IMR-90 (cell line): Measurements from ENCODE around the gene RIMBP2. TPM values are rescaled to one million over a fixed set of nuclear protein-coding genes. Genes with fewer than 3 reads are reported as not detected.
A peak's percentile ranks its signal among the peaks of the same experiment; 100 is the strongest.

Source experiments
- ATAC-seq: fragments of 200-7000 bp; cut with Tn5 transposase; 2 replicates; pipeline ENCODE4 v1.9.1; 2020; ENCODE audit warnings: low read depth, mild to moderate bottlenecking, moderate library complexity
- BruUV-seq: library from RNA; stranded (reverse); fragments of 400-500 nt; replicated peaks from 2 replicates; lab custom pipeline; 2021; lab: Mats Ljungman, UMichigan
- CTCF ChIA-PET: fragments of 300-600 bp; formaldehyde crosslinking; extraction: SDS; loops from one replicate; lab custom pipeline; 2021; ENCODE audit warnings: antibody characterized with exemption; lab: Yijun Ruan, JAX
- POLR2A ChIA-PET: fragments of 300-600 bp; sonication (Branson Sonifier 250); formaldehyde crosslinking; loops from one replicate; lab custom pipeline; 2022; ENCODE audit warnings: antibody characterized with exemption; ENCODE audit not compliant: unreplicated experiment; lab: Charles Lee
- DNase-seq: peaks from one replicate; pipeline ENCODE4 v3.0.0; 2013
- H2AFZ ChIP-seq: replicated peaks from 2 replicates; pipeline ENCODE3; 2013; ENCODE audit warnings: low read length, mild to moderate bottlenecking; ENCODE audit not compliant: poor library complexity
- H2AK5ac ChIP-seq: 2 replicates; pipeline ENCODE4 v1.6.1; 2013; ENCODE audit warnings: low read depth, low read length, inconsistent platforms
- H2AK9ac ChIP-seq: replicated peaks from 2 replicates; pipeline ENCODE3; 2013; ENCODE audit warnings: mild to moderate bottlenecking, low read depth, low read length, moderate library complexity; ENCODE audit not compliant: poor library complexity
- H2BK120ac ChIP-seq: 2 replicates; pipeline ENCODE4 v1.6.1; 2013; ENCODE audit warnings: low read depth, low read length, inconsistent platforms
- H2BK15ac ChIP-seq: 3 replicates; pipeline ENCODE4 v1.6.1; 2013; ENCODE audit warnings: low read depth, low read length, inconsistent platforms
- H2BK20ac ChIP-seq: 2 replicates; pipeline ENCODE4 v1.6.1; 2013; ENCODE audit warnings: low read depth, mild to moderate bottlenecking, inconsistent platforms, low read length, moderate library complexity
- H2BK5ac ChIP-seq: 2 replicates; pipeline ENCODE4 v1.6.1; 2013; ENCODE audit warnings: mild to moderate bottlenecking, low read depth, low read length, inconsistent platforms; ENCODE audit not compliant: poor library complexity, severe bottlenecking
- H3K14ac ChIP-seq: replicated peaks from 2 replicates; pipeline ENCODE4 v1.6.1; 2013; ENCODE audit warnings: low read depth, low read length, inconsistent platforms
- H3K18ac ChIP-seq: 2 replicates; pipeline ENCODE4 v1.6.1; 2013; ENCODE audit warnings: low read depth, low read length, control low read depth
- H3K23ac ChIP-seq: 2 replicates; pipeline ENCODE4 v1.6.1; 2013; ENCODE audit warnings: low read depth, low read length, inconsistent platforms
- H3K27ac ChIP-seq: 2 replicates; pipeline ENCODE4 v1.5.1; 2013; ENCODE audit warnings: mild to moderate bottlenecking, control low read depth, low read length; ENCODE audit not compliant: insufficient read depth
- H3K27me3 ChIP-seq: 2 replicates; pipeline ENCODE4 v1.6.1; 2013; ENCODE audit warnings: low read length; ENCODE audit not compliant: control insufficient read depth, insufficient read depth
- H3K36me3 ChIP-seq: 2 replicates; pipeline ENCODE4 v1.6.1; 2013; ENCODE audit warnings: low read length, mixed read lengths; ENCODE audit not compliant: control insufficient read depth, insufficient read depth
- H3K4ac ChIP-seq: 2 replicates; pipeline ENCODE4 v1.6.1; 2013; ENCODE audit warnings: low read depth, low read length, inconsistent platforms
- H3K4me1 ChIP-seq: 2 replicates; pipeline ENCODE4 v1.6.1; 2013; ENCODE audit warnings: low read length, mixed read lengths; ENCODE audit not compliant: control insufficient read depth, insufficient read depth
- H3K4me2 ChIP-seq: 2 replicates; pipeline ENCODE4 v1.6.1; 2013; ENCODE audit warnings: low read depth, mild to moderate bottlenecking, control low read depth, low read length, moderate library complexity
- H3K4me3 ChIP-seq: 2 replicates; pipeline ENCODE4 v1.5.1; 2013; ENCODE audit warnings: low read depth, mild to moderate bottlenecking, control low read depth, low read length, moderate library complexity; ENCODE audit not compliant: insufficient read depth
- H3K56ac ChIP-seq: 2 replicates; pipeline ENCODE4 v1.6.1; 2013; ENCODE audit warnings: low read length, inconsistent platforms; ENCODE audit not compliant: insufficient read depth; ENCODE audit errors: extremely low read depth
- H3K79me1 ChIP-seq, 2 experiments: 2 replicates each; pipeline ENCODE4 v1.6.1; 2013; ENCODE audit warnings: low read length in 2 of 2, inconsistent platforms in 1 of 2, low read depth in 1 of 2
- H3K9ac ChIP-seq: 2 replicates; pipeline ENCODE4 v1.6.1; 2013; ENCODE audit warnings: low read depth, low read length, control low read depth
- H3K9me1 ChIP-seq: 2 replicates; pipeline ENCODE4 v1.6.1; 2013; ENCODE audit warnings: low read length, inconsistent platforms; ENCODE audit not compliant: insufficient read depth
- H3K9me3 ChIP-seq: 2 replicates; pipeline ENCODE4 v1.6.1; 2013; ENCODE audit warnings: low read length; ENCODE audit not compliant: control insufficient read depth, insufficient read depth
- H4K20me1 ChIP-seq: 2 replicates; pipeline ENCODE4 v1.6.1; 2013; ENCODE audit warnings: low read length, inconsistent platforms; ENCODE audit not compliant: insufficient read depth
- H4K5ac ChIP-seq: 2 replicates; pipeline ENCODE4 v1.6.1; 2013; ENCODE audit warnings: mild to moderate bottlenecking, low read depth, low read length, control low read depth
- H4K8ac ChIP-seq, 2 experiments: 2 replicates each; pipeline ENCODE4 v1.6.1; 2013; ENCODE audit warnings: low read depth in 2 of 2, low read length in 2 of 2, control low read depth in 1 of 2, inconsistent platforms in 1 of 2
- H4K91ac ChIP-seq: 2 replicates; pipeline ENCODE4 v1.6.1; 2013; ENCODE audit warnings: low read depth, low read length, inconsistent platforms; ENCODE audit not compliant: insufficient read depth
- CEBPB ChIP-seq: IDR thresholded peaks from 2 replicates; pipeline ENCODE4 v1.6.1; 2012; ENCODE audit warnings: low read depth, low read length, improper control_type of control experiment
- CHD1 ChIP-seq: IDR thresholded peaks from 2 replicates; pipeline ENCODE4 v1.6.1; 2012; ENCODE audit warnings: low read depth, low read length, improper control_type of control experiment
- ELK1 ChIP-seq: fragments of 150-350 bp; IDR thresholded peaks from 2 replicates; pipeline ENCODE4 v1.6.1; 2016; ENCODE audit warnings: low read depth, mild to moderate bottlenecking, low read length, moderate library complexity, borderline replicate concordance
- MAFK ChIP-seq: IDR thresholded peaks from 2 replicates; pipeline ENCODE4 v1.6.1; 2012; ENCODE audit warnings: low read depth, low read length, improper control_type of control experiment
- RAD21 ChIP-seq: IDR thresholded peaks from 2 replicates; pipeline ENCODE4 v1.6.1; 2012; ENCODE audit warnings: low read length, improper control_type of control experiment
- RCOR1 ChIP-seq: IDR thresholded peaks from 2 replicates; pipeline ENCODE4 v1.6.1; 2012; ENCODE audit warnings: mild to moderate bottlenecking, low read length, improper control_type of control experiment; ENCODE audit not compliant: insufficient replicate concordance
- WGBS, 2 experiments: methylation state at CpG; one replicate each; pipeline versions ENCODE4 v1.1.5 to v1.1.7; 2013; ENCODE audit warnings: missing lambda C conversion rate in 2 of 2; ENCODE audit not compliant: insufficient read length in 1 of 2; ENCODE audit errors: extremely low coverage in 2 of 2; 5-methylcytosine and 5-hydroxymethylcytosine counted together
- dilution Hi-C: fragments of 300-500 bp; cut with HindIII; formaldehyde crosslinking; loops from one replicate; pipeline ENCODE4 v1.14.3; 2018; ENCODE audit warnings: low sequenced_read_pairs; ENCODE audit not compliant: unreplicated experiment
- in situ Hi-C: fragments of 300-500 bp; cut with MboI; formaldehyde crosslinking; loops from 3 replicates; pipeline ENCODE4 v1.14.3; 2019; ENCODE audit warnings: low sequenced_read_pairs, inconsistent platforms, mixed read lengths
- intact Hi-C: fragments of 100-400 bp; cut with micrococcal nuclease; formaldehyde crosslinking; loops from 2 replicates; pipeline ENCODE4 v1.10.0; 2022
- polyA plus RNA-seq, 3 experiments: library from polyadenylated mRNA; depleted of rRNA; stranded (reverse); fragments of >200 nt; gene quantifications; 2 replicates each; pipeline ENCODE4 v1.2.3, GENCODE V29; 2012; ENCODE audit warnings: low replicate concordance in 1 of 3
- total RNA-seq: library from RNA; depleted of rRNA; stranded (reverse); fragments of >200 nt; gene quantifications from 2 replicates; pipeline ENCODE4 v1.2.3, GENCODE V29; 2012

RIMBP2 gene
- total and polyA plus RNA-seq, 2 of the 4 experiments (the other 2 are of a cell fraction) = not detected

DNA sequence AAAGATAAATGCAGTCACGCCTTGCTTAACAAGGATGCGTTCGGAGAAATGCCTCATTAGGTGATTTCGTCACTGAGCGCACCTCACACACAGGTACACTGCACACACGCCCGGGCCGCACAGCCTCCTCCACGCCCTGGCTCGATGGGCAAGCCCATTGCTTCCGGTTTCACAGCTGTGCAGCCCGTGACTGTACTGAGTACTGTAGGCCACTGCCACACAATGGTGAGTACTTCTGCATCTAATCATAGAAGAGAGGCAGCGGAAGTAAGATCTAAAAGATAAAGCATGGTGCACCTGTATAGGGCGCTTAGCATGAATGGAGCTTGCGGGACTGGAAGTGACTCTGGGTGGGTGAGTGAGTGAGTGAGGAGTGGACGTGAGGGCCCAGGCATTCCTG, 4.3 kb downstream of the RIMBP2 start:
- Histone ChIP-seq H4K8ac (no peak overlapping the region), H3K56ac (no peak overlapping the region), H2BK120ac (no peak overlapping the region), H4K5ac (no peak overlapping the region), H3K4me3 (no peak overlapping the region), H3K4me2 (no peak overlapping the region), H2BK5ac (no peak overlapping the region), H3K79me1 (no peaks in the 10 kb centered on the region), H3K14ac (no peak overlapping the region), H3K9ac (no peak overlapping the region), H3K18ac (no peak overlapping the region), H4K20me1 (no peaks in the 10 kb centered on the region), H3K23ac (no peak overlapping the region), H3K4me1 (no peaks in the 10 kb centered on the region), H3K9me1 (no peaks in the 10 kb centered on the region), H2BK15ac (no peak overlapping the region), H3K36me3 (no peaks in the 10 kb centered on the region), H2AK5ac (no peak overlapping the region), H2BK20ac (no peak overlapping the region), H3K4ac (no peak overlapping the region), H4K91ac (no peak overlapping the region), H2AFZ (no peak overlapping the region), H3K27me3 (no peaks in the 10 kb centered on the region), H3K9me3 (peaks cover 31% of the 10 kb centered on the region), H2AK9ac (peak overlapping the region; percentile 42), H3K27ac (no peak overlapping the region)
- dilution Hi-C loops (no loop called here), intact Hi-C loops (no loop called here), in situ Hi-C loops (no loop called here)
- WGBS, 2 experiments = 95% methylated on average over 3 of the region's 16 CpGs; no CpG with 5 or more reads in 1 of the 2 experiments
- no TSS peak for BruUV-seq
- ChIA-PET CTCF (no interaction called here), POLR2A (no interaction called here)
- TF ChIP-seq MAFK (no peak), CHD1 (no peak), CEBPB (no peak), RAD21 (no peak), ELK1 (no peak), RCOR1 (no peak)
- no peak for DNase-seq
- ATAC-seq = no peak
